ENCODE data around the gene LARP7. TPM values are rescaled to one million over a fixed set of nuclear protein-coding genes. Genes with fewer than 3 reads are reported as not detected.
"Not testable (repeated sequence)": the region's sequence is repeated elsewhere in the genome, so short reads cannot be mapped to it uniquely, and the experiment has no call there.

LARP7 gene
- 10 to 100 TPM; 59.8 to 61.1 TPM for total RNA-seq
- 10 to 100 TPM; 24.8 to 40.7 (median 36.3) TPM for polyA plus RNA-seq
- total RNA-seq = 59.7 to 89.7 (median 68.8) reads per million in 6 experiments

- POLR2A ChIA-PET = interaction anchor here (1.0 to 1.9 kb wide), 3 partner anchors 328 to 405 kb away, joined by 3 to 8 read pairs (median 6); partner anchors contain the start of genes AP1AR and TIFA
- DNase-seq (peak; percentile 87 to 99 (median 98)), ATAC-seq (peak; percentile 89 to 90)
- H3K4me1 Mint-ChIP-seq = peaks cover 14 to 22% (median 21%) of the 10 kb centered on the region in 4 donors
- H3K27me3 Mint-ChIP-seq = no peaks in the 10 kb centered on the region
- no peaks in the 10 kb centered on the region for H3K9me3 Mint-ChIP-seq
- no peak within 1 kb of the TSS for H3K27ac Mint-ChIP-seq
- peaks cover 0 to 17% (median 0%) of the 10 kb centered on the region in 3 donors for H3K36me3 Mint-ChIP-seq
- H3K4me3 Mint-ChIP-seq = peak within 1 kb of the TSS in 4 of 10 donors; percentile 9 to 39 (median 21)
Measured at GRCh38 chr4:112636688-112637551, at the start of gene LARP7, which contains the start of gene ZGRF1. Gene LARP7 (plus strand): TSS chr4:112637143. CDS start chr4:112644670, 7,527 bp downstream. Gene ZGRF1 (minus strand): TSS chr4:112636909. CDS start chr4:112633176, 3,733 bp downstream.

GRCh38 chr4:112589206-112589605, 47.7 kb upstream of the LARP7 start:
- H3K36me3 Mint-ChIP-seq = peaks cover 8 to 26% (median 13%) of the 10 kb centered on the region in 3 donors
- POLR2A ChIA-PET = no interaction called here
- H3K9me3 Mint-ChIP-seq = peaks cover 0 to 14% (median 3%) of the 10 kb centered on the region in 9 donors
- no peaks in the 10 kb centered on the region for H3K4me1 Mint-ChIP-seq
- ATAC-seq = no peak
- H3K27me3 Mint-ChIP-seq = no peaks in the 10 kb centered on the region
- no peak overlapping the region for H3K4me3 Mint-ChIP-seq
- peak overlapping the region in 2 of 10 donors; percentile 18 to 27 for H3K27ac Mint-ChIP-seq
- DNase-seq = no peak

GRCh38 chr4:112591593-112591992, 45.4 kb upstream of the LARP7 start:
- POLR2A ChIA-PET = no interaction called here
- peaks cover 0 to 14% (median 3%) of the 10 kb centered on the region in 9 donors for H3K9me3 Mint-ChIP-seq
- H3K4me3 Mint-ChIP-seq = no peak overlapping the region
- H3K27ac Mint-ChIP-seq = no peak overlapping the region
- H3K4me1 Mint-ChIP-seq = no peaks in the 10 kb centered on the region
- no peak for ATAC-seq
- DNase-seq = no peak
- peaks cover 8 to 22% (median 10%) of the 10 kb centered on the region in 3 donors for H3K36me3 Mint-ChIP-seq
- no peaks in the 10 kb centered on the region for H3K27me3 Mint-ChIP-seq

GRCh38 chr4:112592717-112593116, 44.2 kb upstream of the LARP7 start:
- peaks cover 8 to 16% (median 10%) of the 10 kb centered on the region in 3 donors for H3K36me3 Mint-ChIP-seq
- H3K27ac Mint-ChIP-seq = no peak overlapping the region
- peaks cover 0 to 14% (median 3%) of the 10 kb centered on the region in 9 donors for H3K9me3 Mint-ChIP-seq
- H3K4me1 Mint-ChIP-seq = no peaks in the 10 kb centered on the region
- no peak for DNase-seq
- ATAC-seq = no peak
- H3K4me3 Mint-ChIP-seq = no peak overlapping the region
- H3K27me3 Mint-ChIP-seq = no peaks in the 10 kb centered on the region
- POLR2A ChIA-PET = no interaction called here

- H3K9me3 Mint-ChIP-seq = peaks cover 0 to 14% (median 3%) of the 10 kb centered on the region in 9 donors
- no peak for ATAC-seq
- no peaks in the 10 kb centered on the region for H3K4me1 Mint-ChIP-seq
- H3K27ac Mint-ChIP-seq = no peak overlapping the region
- DNase-seq = no peak
- H3K4me3 Mint-ChIP-seq = no peak overlapping the region
- no peaks in the 10 kb centered on the region for H3K27me3 Mint-ChIP-seq
- POLR2A ChIA-PET = no interaction called here
- peaks cover 8 to 14% (median 8%) of the 10 kb centered on the region in 3 donors for H3K36me3 Mint-ChIP-seq
Measured at GRCh38 chr4:112593438-112594133, 43.4 kb upstream of the LARP7 start.

DNA sequence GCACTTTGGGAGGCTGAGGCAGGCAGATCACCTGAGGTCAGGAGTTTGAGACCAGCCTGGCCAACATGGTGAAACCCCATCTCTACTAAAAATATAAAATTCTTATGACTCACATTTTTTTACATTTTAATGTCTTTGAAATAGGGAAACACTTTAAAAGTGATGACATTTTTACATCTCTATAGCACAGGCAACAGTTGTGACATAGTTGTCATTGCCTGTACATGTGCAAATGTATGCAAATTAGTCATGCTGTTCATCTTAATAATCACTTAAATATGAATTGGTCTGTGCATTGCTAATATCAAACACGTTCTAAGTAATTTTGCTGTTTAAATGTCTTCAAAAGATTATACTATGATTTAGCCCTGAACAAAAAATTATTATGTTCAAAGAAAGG, 42.0 kb upstream of the LARP7 start:
- Mint-ChIP-seq H3K36me3 (peaks cover 8 to 11% (median 8%) of the 10 kb centered on the region in 3 donors), H3K4me3 (no peak overlapping the region), H3K4me1 (no peaks in the 10 kb centered on the region), H3K27ac (no peak overlapping the region), H3K27me3 (no peaks in the 10 kb centered on the region), H3K9me3 (peaks cover 0 to 14% (median 3%) of the 10 kb centered on the region in 9 donors)
- DNase-seq (no peak), ATAC-seq (no peak)
- POLR2A ChIA-PET = no interaction called here

- H3K4me3 Mint-ChIP-seq = no peak overlapping the region
- ATAC-seq (peak; percentile 48 to 54), DNase-seq (peak in 8 of 10 donors; percentile 20 to 65 (median 28))
- no peaks in the 10 kb centered on the region for H3K27me3 Mint-ChIP-seq
- H3K36me3 Mint-ChIP-seq = peaks cover 0 to 15% (median 5%) of the 10 kb centered on the region in 3 donors
- POLR2A ChIA-PET = interaction anchor here (0.6 kb wide), 1 partner anchor 161 kb away, joined by 3 read pairs; no protein-coding TSS in a partner anchor
- H3K27ac Mint-ChIP-seq = no peak overlapping the region
- no peaks in the 10 kb centered on the region for H3K9me3 Mint-ChIP-seq
- H3K4me1 Mint-ChIP-seq = no peaks in the 10 kb centered on the region
Measured at GRCh38 chr4:112604589-112604988, 32.4 kb upstream of the LARP7 start.

DNA sequence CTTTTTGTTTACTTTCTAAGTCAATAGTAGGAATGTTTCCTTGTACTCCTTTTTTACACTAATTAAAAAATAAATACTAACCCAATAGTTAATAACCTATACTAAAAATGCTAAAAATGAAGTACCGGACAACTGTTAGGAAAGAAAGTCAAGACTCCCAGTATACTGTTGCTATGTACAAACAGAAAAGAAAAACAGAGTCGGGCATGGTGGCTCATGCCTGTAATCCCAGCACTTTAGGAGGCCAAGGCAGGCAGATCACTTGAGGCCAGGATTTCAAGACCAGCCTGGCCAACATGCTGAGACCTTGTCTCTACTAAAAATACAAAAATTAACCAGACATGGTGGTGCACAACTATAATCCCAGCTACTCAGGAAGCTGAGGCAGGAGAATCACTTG, 24.1 kb upstream of the LARP7 start:
- H3K4me1 Mint-ChIP-seq, H3K36me3 Mint-ChIP-seq, H3K9me3 Mint-ChIP-seq, H3K4me3 Mint-ChIP-seq, ATAC-seq, DNase-seq, H3K27ac Mint-ChIP-seq, H3K27me3 Mint-ChIP-seq, POLR2A ChIA-PET: not testable (repeated sequence)

- POLR2A ChIA-PET = interaction anchor here (0.7 kb wide), 1 partner anchor 286 kb away, joined by 3 read pairs; no protein-coding TSS in a partner anchor
- Mint-ChIP-seq H3K4me3 (no peak overlapping the region), H3K27ac (no peak overlapping the region), H3K36me3 (peaks cover 0 to 22% (median 2%) of the 10 kb centered on the region in 3 donors), H3K9me3 (no peaks in the 10 kb centered on the region), H3K27me3 (no peaks in the 10 kb centered on the region), H3K4me1 (no peaks in the 10 kb centered on the region)
- DNase-seq (no peak), ATAC-seq (no peak)
Measured at GRCh38 chr4:112616984-112617383, 20.0 kb upstream of the LARP7 start.

GRCh38 chr4:112626228-112626627, 10.7 kb upstream of the LARP7 start:
- Mint-ChIP-seq H3K4me3 (no peak overlapping the region), H3K4me1 (no peaks in the 10 kb centered on the region), H3K36me3 (peaks cover 0 to 31% (median 11%) of the 10 kb centered on the region in 3 donors), H3K27me3 (no peaks in the 10 kb centered on the region), H3K27ac (peak overlapping the region in 2 of 10 donors; percentile 4 to 10), H3K9me3 (peaks cover 0 to 4% (median 0%) of the 10 kb centered on the region in 9 donors)
- POLR2A ChIA-PET = no interaction called here
- ATAC-seq (no peak), DNase-seq (no peak)

- no peaks in the 10 kb centered on the region for H3K9me3 Mint-ChIP-seq
- POLR2A ChIA-PET = no interaction called here
- peak in 3 of 10 donors; percentile 33 to 41 (median 37) for DNase-seq
- peaks cover 0 to 8% (median 0%) of the 10 kb centered on the region in 3 donors for H3K36me3 Mint-ChIP-seq
- no peaks in the 10 kb centered on the region for H3K27me3 Mint-ChIP-seq
- no peak for ATAC-seq
- peaks cover 0 to 5% (median 2%) of the 10 kb centered on the region in 4 donors for H3K4me1 Mint-ChIP-seq
- H3K4me3 Mint-ChIP-seq = peak overlapping the region in 2 of 10 donors; percentile 24 to 36
- peak overlapping the region in 1 of 10 donors; percentile 63 for H3K27ac Mint-ChIP-seq
Measured at GRCh38 chr4:112633477-112634235, 3.3 kb upstream of the LARP7 start.

DNA sequence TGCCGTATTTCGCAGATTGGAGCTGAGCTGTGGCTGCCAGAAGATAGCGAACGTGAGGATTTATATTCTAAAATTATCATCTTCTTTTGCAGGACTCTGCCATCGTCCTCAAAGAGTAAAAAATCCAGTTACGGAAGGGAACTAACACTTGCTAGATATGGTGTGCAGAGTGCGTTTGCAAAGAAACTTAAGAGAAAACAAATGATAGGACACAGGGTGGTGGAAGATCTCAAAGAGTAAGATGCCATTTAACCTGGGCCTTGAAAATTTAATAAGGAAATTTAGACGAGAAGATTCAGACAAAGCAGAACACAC, 566 bp downstream of the LARP7 start:
- no peak overlapping the region for H3K4me3 Mint-ChIP-seq
- DNase-seq (no peak), ATAC-seq (peak; percentile 11 to 17)
- no peaks in the 10 kb centered on the region for H3K27me3 Mint-ChIP-seq
- H3K27ac Mint-ChIP-seq = no peak overlapping the region
- POLR2A ChIA-PET = interaction anchor here (1.0 to 1.9 kb wide), 3 partner anchors 328 to 405 kb away, joined by 3 to 8 read pairs (median 6); partner anchors contain the start of genes AP1AR and TIFA
- H3K9me3 Mint-ChIP-seq = no peaks in the 10 kb centered on the region
- H3K36me3 Mint-ChIP-seq = peaks cover 0 to 18% (median 0%) of the 10 kb centered on the region in 3 donors
- peaks cover 15 to 27% (median 26%) of the 10 kb centered on the region in 4 donors for H3K4me1 Mint-ChIP-seq
